Measurements from ENCODE around the gene HOMER2. TPM values are rescaled to one million over a fixed set of nuclear protein-coding genes. Genes with fewer than 3 reads are reported as not detected.

Gene HOMER2
- total RNA-seq, 1 donor from 2014 or later, result 12.2 TPM

DNA sequence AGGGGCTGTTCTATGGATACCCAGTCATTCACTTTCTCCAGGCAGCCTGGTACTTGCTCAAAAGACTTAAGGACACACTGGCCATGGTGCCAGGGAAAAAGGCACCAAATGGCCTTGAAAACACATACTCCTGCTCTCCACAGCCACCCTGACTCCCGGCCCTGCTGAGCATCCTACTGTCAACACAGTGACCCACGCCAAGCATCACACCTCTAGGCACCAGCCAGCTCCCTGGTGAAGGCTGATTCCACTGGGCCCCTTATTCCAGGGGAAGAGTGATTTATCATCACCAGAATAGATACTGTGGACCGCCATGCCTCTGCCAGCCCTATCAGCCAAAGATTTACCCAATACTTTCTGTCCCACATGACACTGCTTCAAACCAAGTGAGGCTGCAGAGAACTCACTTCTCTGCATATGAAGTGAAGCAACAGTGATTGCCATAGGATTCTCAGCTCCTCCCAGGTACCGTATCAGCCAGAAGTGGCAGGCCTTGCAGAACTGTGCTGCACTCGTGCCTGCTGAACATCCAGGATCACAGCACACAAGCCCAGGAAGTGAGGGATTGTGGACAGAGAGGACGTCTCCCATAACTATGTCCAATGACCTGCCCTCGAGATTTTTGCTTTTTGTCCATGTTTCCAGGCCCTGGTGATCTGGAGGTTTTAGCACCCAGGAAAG, 79.4 kb downstream of the HOMER2 start:
- H2AFZ ChIP-seq (ENCODE audit: low read depth, low read length), result no peak overlapping the region
- H3K4me3 ChIP-seq (ENCODE audit: insufficient read depth, low read depth, low read length), result no peak overlapping the region
- H3K4me2 ChIP-seq (ENCODE audit: low read length), result no peak overlapping the region
- no peak for FAIRE-seq
- H3K36me3 ChIP-seq (ENCODE audit: insufficient read depth, low read length), result no peaks in the 10 kb centered on the region
- Mint-ChIP-seq H3K27me3 (ENCODE audit: low read depth, unreplicated experiment) (peaks cover 2% of the 10 kb centered on the region), H3K36me3 (ENCODE audit: low read depth, unreplicated experiment) (peaks cover 16% of the 10 kb centered on the region), H3K4me3 (ENCODE audit: unreplicated experiment) (no peak overlapping the region), H3K4me1 (ENCODE audit: low read depth, unreplicated experiment) (peaks cover 13% of the 10 kb centered on the region), H3K9me3 (ENCODE audit: unreplicated experiment) (peaks cover 5% of the 10 kb centered on the region), H3K27ac (ENCODE audit: unreplicated experiment) (no peak overlapping the region)
- no peaks in the 10 kb centered on the region for H4K20me1 ChIP-seq (ENCODE audit: insufficient read depth, low read length)
- no peaks in the 10 kb centered on the region for H3K27me3 ChIP-seq (ENCODE audit: insufficient read depth, low read length)
- TF ChIP-seq EZH2 (IDR thresholded peaks at IDR 0.05; ENCODE audit: insufficient read depth, low read length), result no peak
- no peak for TF ChIP-seq CTCF (IDR thresholded peaks at IDR 0.05; ENCODE audit: insufficient read depth, low read depth, low read length)
- H3K4me1 ChIP-seq (ENCODE audit: insufficient read depth, low read length), result peaks cover 11% of the 10 kb centered on the region
- no peaks in the 10 kb centered on the region for H3K79me2 ChIP-seq (ENCODE audit: insufficient read depth, low read length)
- no peaks in the 10 kb centered on the region for H3K9me3 ChIP-seq (ENCODE audit: insufficient read depth, low read depth, low read length)
- no peak overlapping the region for H3K9ac ChIP-seq (ENCODE audit: low read length)
- DNase-seq (ENCODE audit: low read depth), result no peak
- H3K27ac ChIP-seq (ENCODE audit: low read depth, low read length), result no peak overlapping the region

GRCh38 chr15:82871832-82872484, 80.6 kb downstream of the HOMER2 start:
- H3K9me3 Mint-ChIP-seq (ENCODE audit: unreplicated experiment), result peaks cover 5% of the 10 kb centered on the region
- peaks cover 11% of the 10 kb centered on the region for H3K4me1 ChIP-seq (ENCODE audit: insufficient read depth, low read length)
- H3K36me3 Mint-ChIP-seq (ENCODE audit: low read depth, unreplicated experiment), result peaks cover 16% of the 10 kb centered on the region
- H3K9me3 ChIP-seq (ENCODE audit: insufficient read depth, low read depth, low read length), result no peaks in the 10 kb centered on the region
- H3K27ac Mint-ChIP-seq (ENCODE audit: unreplicated experiment), result no peak overlapping the region
- H3K79me2 ChIP-seq (ENCODE audit: insufficient read depth, low read length), result no peaks in the 10 kb centered on the region
- DNase-seq (ENCODE audit: low read depth) (no peak), FAIRE-seq (no peak)
- no peak overlapping the region for H3K4me3 ChIP-seq (ENCODE audit: insufficient read depth, low read depth, low read length)
- H3K27ac ChIP-seq (ENCODE audit: low read depth, low read length), result no peak overlapping the region
- H4K20me1 ChIP-seq (ENCODE audit: insufficient read depth, low read length), result no peaks in the 10 kb centered on the region
- no peak overlapping the region for H3K4me2 ChIP-seq (ENCODE audit: low read length)
- H3K4me1 Mint-ChIP-seq (ENCODE audit: low read depth, unreplicated experiment), result peaks cover 13% of the 10 kb centered on the region
- TF ChIP-seq CTCF (IDR thresholded peaks at IDR 0.05; ENCODE audit: insufficient read depth, low read depth, low read length) (no peak), EZH2 (IDR thresholded peaks at IDR 0.05; ENCODE audit: insufficient read depth, low read length) (no peak)
- H3K4me3 Mint-ChIP-seq (ENCODE audit: unreplicated experiment), result no peak overlapping the region
- no peaks in the 10 kb centered on the region for H3K27me3 ChIP-seq (ENCODE audit: insufficient read depth, low read length)
- no peaks in the 10 kb centered on the region for H3K36me3 ChIP-seq (ENCODE audit: insufficient read depth, low read length)
- peaks cover 2% of the 10 kb centered on the region for H3K27me3 Mint-ChIP-seq (ENCODE audit: low read depth, unreplicated experiment)
- H3K9ac ChIP-seq (ENCODE audit: low read length), result no peak overlapping the region
- H2AFZ ChIP-seq (ENCODE audit: low read depth, low read length), result no peak overlapping the region

DNA sequence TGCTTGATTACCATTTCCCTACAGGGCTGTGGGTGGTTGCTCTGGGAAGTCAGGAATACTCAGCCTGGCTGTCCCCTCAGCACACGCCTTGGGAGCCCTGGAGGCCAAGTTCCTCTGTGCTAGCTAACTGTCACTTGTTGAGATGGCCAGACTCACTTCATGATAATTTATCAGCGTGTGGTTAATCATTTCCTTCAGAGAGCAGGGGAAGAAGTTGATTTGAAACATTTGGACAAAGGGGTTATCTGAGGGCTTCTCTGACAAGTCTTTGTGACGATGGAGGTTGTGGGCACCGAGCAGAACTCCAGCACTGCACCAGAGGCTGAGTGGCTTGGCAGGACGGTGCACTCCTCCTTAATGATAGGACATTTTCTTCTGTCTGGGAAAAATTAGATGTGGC, 81.2 kb downstream of the HOMER2 start:
- Histone ChIP-seq H3K79me2 (ENCODE audit: insufficient read depth, low read length) (no peaks in the 10 kb centered on the region), H3K36me3 (ENCODE audit: insufficient read depth, low read length) (no peaks in the 10 kb centered on the region), H3K9me3 (ENCODE audit: insufficient read depth, low read depth, low read length) (no peaks in the 10 kb centered on the region), H4K20me1 (ENCODE audit: insufficient read depth, low read length) (no peaks in the 10 kb centered on the region), H3K4me3 (ENCODE audit: insufficient read depth, low read depth, low read length) (no peak overlapping the region), H3K27me3 (ENCODE audit: insufficient read depth, low read length) (no peaks in the 10 kb centered on the region), H3K4me2 (ENCODE audit: low read length) (no peak overlapping the region), H3K9ac (ENCODE audit: low read length) (no peak overlapping the region), H3K4me1 (ENCODE audit: insufficient read depth, low read length) (peaks cover 11% of the 10 kb centered on the region), H3K27ac (ENCODE audit: low read depth, low read length) (no peak overlapping the region), H2AFZ (ENCODE audit: low read depth, low read length) (no peak overlapping the region)
- H3K27me3 Mint-ChIP-seq (ENCODE audit: low read depth, unreplicated experiment), result peaks cover 2% of the 10 kb centered on the region
- TF ChIP-seq EZH2 (IDR thresholded peaks at IDR 0.05; ENCODE audit: insufficient read depth, low read length) (no peak), CTCF (IDR thresholded peaks at IDR 0.05; ENCODE audit: insufficient read depth, low read depth, low read length) (no peak)
- peaks cover 13% of the 10 kb centered on the region for H3K4me1 Mint-ChIP-seq (ENCODE audit: low read depth, unreplicated experiment)
- H3K4me3 Mint-ChIP-seq (ENCODE audit: unreplicated experiment), result no peak overlapping the region
- H3K36me3 Mint-ChIP-seq (ENCODE audit: low read depth, unreplicated experiment), result peaks cover 16% of the 10 kb centered on the region
- no peak overlapping the region for H3K27ac Mint-ChIP-seq (ENCODE audit: unreplicated experiment)
- DNase-seq (ENCODE audit: low read depth), result no peak
- no peak for FAIRE-seq
- H3K9me3 Mint-ChIP-seq (ENCODE audit: unreplicated experiment), result peaks cover 5% of the 10 kb centered on the region
